HG03108 (cell line): Measurements from ENCODE around the gene GYS1.
A peak's percentile ranks its signal among the peaks of the same experiment; 100 is the strongest.
"Not testable (repeated sequence)": the region's sequence is repeated elsewhere in the genome, so short reads cannot be mapped to it uniquely, and the experiment has no call there.

Experiments
- ATAC-seq: cut with Tn5 transposase; IDR thresholded peaks from one replicate; pipeline ENCODE4 v1.9.1; 2021; ENCODE audit warnings: moderate library complexity; ENCODE audit not compliant: unreplicated experiment

The GYS1 gene

DNA sequence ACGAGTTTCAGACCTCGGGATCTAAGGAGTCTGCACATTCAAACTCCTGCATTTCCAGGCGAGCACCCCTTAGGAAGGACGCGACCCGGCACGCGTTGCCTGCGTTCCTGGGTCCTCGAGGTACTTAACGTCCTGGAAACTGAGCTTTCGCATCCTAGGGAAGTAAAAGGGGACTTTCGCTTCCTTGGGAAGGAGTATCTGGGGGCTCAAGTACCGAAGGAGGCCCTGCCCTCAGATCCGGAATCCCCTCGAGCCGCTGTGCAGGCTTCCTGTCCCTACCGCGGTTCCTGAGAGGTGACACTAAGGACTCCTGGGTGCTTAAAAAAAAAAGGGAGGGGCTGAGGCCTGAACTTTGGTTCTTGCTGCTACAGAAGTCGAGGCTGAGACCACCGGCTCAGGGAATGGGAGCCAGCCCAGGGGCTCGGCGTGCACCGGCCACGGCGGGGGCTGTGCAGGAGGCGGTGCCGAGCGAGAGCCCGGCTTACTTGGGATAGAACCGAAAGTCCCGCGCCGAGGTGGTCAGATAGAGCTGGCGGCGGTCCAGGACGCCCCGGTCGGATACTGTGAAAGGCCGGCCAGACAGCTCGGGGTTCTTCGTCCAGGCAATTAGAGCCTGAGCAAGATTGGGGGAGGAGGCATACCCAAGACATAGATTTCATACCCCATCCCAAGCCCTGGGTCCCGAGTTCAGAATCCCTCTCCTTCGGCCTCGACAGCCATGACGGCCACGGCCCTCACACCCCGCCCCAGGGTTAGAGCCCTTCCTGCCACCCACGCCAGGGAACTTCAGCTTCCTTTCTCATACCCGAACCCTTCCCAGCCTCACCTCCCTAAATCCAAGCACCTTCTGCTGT, 25.5 kb upstream of the GYS1 start:
- not testable (repeated sequence) for ATAC-seq

DNA sequence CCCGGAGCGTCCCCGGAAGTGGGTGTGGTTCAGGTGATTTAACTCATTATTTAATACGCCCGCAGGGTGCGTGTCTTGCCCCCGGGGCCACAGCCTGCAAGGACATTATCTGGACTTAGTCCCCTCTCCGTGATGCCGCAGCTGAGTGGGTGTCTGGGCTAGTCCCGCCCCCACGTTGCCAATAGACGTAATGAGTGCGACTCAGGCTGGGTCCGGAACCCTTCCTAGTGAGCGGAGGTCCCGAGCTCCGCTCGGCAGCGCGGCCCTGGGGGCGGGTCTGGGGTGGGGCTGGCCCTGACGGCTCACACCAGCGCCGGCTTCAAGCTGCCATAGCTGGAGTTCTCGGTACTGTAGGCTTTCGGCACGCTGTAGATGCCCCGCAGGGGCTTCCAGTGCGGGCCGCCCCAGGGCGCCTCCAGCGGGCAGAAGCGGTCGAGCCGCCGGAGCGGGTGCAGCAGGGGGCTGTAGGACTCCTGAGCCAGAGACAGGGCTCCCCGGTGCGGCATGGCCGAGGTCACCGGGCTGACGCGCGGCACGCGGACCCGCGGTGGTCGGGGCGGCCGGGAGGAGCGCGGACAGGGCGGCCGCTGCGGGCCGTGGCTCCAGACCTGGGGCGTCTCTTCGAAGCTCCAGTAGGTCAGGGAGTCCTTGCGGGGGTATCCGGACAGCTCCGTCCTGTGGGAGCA, 24.7 kb upstream of the GYS1 start:
- peak; percentile 42 for ATAC-seq

GRCh38 chr19:49017041-49017665, 24.0 kb upstream of the GYS1 start, which contains the start of gene LHB:
LHB (minus strand) TSS chr19:49017091; CDS start chr19:49017081, 10 bp downstream.
- no peak for ATAC-seq

DNA sequence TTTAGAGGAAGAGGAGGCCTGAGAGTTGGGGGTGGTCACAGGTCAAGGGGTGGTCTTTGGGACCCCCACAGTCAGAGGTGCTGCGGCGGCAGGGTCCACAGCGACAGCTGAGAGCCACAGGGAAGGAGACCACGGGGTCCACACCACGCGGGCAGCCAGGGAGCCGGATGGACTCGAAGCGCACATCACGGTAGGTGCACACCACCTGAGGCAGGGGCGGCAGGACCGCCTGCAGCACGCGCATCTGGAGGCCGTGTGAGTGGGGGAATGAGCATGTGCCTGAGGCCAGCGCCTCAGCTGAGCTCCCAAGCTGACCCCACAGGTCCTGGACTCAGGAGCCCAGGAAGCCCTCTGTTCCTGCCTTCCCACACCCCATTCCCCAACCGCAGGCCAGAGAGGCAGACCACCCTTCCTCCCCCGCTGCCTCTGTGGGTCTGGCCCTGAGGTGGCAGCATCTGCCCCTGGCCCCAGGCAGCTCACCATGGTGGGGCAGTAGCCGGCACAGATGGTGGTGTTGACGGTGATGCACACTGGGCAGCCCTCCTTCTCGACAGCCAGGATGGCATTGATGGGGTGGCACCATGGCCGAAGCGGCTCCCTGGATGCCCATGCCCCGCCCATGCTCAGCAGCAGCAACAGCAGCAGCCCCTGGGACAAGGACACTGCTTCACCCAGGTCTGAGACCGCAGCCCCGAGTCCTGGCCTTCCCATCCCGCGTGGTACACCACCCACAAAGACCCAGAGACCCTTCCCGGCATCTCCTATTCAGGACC, 23.1 kb upstream of the GYS1 start:
- no peak for ATAC-seq

GRCh38 chr19:49014870-49015255, 21.8 kb upstream of the GYS1 start:
- no peak for ATAC-seq

DNA sequence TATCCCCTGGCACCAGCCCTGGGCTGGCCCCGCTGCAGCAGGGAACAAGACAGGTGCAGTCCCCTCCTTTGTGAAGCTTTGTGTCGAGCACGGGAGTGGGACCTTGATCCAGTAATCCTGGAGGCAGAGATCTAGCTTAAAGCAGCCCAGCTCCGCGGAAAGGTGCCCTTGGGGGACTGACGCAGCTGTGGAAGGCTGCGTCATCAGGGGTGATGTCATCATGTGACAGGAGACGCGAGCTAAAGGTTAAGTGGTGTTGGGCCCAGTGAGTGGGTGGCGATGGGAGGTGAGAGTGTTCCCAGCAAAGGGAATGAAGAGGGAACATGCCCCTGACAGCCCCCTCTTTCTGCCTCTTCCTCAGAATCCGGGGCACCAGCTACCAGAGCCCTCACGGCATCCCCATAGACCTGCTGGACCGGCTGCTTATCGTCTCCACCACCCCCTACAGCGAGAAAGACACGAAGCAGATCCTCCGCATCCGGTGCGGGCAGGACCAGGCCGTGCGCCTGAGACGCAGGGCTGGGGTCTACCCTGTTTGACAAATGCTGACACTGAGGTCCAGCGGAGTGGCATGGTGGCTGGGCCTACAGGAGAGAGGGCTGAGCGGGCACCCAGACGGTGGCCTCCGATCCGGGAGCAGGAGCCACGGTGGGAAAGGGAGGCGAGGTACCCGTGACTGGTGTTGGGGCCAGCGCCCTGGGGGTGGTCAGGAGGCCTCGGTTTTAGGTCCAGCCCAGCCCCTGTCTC, 21.2 kb upstream of the GYS1 start:
- ATAC-seq, result no peak

DNA sequence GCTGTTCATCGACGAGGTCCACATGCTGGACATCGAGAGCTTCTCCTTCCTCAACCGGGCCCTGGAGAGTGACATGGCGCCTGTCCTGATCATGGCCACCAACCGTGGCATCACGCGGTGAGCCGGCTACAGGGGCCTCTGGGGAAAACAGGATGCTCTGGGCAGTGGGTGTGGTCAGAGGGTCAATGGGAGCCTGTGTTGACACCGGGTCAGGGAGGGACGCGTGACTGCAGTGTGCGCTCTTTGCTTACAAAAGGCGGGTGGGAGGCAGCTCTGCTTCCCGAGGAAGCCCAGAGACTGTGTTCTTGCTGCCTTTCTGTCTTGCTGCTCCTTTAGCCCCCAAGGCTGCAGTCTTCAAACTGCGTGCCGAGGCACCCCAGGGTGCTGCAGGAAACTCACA, 18.1 kb upstream of the GYS1 start:
- no peak for ATAC-seq

DNA sequence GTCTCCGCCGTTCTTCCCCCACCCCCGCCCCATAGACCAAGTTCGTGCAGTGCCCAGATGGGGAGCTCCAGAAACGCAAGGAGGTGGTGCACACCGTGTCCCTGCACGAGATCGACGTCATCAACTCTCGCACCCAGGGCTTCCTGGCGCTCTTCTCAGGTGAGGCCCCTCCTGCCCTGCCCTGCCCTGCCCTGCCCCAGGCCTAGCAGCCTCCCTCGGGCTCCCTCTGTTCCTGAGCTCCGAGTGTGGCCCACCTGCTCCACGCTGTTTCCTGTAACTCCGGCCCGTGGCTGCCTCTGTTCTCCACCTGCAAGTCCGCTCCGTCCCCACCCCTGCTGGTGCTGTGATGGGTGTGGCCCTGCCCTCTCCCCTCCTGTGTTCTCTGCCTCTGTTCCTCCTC, 17.3 kb upstream of the GYS1 start:
- no peak for ATAC-seq

DNA sequence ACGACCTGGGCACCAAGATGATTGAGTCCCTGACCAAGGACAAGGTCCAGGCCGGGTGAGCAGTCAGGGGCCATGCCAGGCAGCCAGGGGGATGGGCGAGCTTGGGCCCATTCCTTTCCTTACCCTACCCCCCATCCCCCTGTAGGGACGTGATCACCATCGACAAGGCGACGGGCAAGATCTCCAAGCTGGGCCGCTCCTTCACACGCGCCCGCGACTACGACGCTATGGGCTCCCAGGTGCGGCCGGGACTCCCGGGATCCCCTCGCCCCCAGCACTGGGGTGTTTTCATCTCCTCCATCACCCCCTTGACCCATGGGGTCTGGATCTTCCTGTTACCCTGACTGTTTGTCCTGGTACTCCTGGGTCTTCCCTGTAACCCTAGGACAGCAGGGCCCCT, 16.7 kb upstream of the GYS1 start:
- no peak for ATAC-seq

DNA sequence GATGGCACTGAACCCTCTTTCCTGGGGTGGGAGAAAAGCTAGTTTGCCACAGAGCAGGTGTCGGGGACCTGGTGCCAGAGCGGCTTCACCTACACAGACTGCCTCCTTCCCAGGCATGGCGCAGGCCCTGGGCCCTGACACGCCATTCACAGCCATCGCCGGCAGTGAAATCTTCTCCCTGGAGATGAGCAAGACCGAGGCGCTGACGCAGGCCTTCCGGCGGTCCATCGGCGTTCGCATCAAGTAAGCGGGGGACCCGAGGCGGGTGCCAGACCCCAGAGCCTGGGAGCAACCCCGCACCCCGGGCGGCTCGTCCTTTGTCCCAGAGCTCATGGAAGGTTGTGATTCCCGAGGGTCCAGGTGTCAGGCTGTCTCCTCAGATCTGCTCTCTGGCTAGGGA, 13.8 kb upstream of the GYS1 start:
- ATAC-seq, result no peak

DNA sequence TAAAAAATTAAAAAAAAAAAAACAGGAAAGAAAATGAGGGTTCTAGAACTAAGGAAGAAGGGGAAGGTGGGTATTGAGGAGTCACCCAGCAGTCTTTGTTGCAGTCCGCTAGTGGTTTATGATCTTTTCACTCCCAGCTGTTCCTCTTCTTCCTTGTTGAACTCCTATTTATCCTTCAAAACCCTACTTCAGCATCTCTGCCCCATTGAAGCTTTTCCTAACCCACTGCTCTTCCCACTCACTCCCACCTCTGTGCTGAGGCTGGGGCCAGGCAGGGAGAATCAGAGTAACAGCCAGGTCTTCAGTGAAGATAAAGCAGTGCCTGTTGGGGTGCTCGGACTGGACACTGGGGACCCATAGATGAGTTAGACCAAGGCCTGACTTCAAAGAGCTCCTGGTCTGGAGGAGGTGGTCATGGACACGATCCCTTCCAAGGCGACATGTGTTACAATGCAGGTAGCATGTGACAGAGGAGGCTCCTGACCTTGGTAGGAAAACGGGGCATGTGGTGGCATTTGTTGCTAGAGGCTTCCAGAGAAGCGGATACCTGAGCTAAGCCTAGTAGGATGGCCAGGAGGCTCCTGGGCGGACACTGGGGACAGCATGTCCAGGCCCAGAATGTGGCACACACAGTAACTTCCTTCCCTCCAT, 12.0 kb upstream of the GYS1 start:
- ATAC-seq, result no peak

DNA sequence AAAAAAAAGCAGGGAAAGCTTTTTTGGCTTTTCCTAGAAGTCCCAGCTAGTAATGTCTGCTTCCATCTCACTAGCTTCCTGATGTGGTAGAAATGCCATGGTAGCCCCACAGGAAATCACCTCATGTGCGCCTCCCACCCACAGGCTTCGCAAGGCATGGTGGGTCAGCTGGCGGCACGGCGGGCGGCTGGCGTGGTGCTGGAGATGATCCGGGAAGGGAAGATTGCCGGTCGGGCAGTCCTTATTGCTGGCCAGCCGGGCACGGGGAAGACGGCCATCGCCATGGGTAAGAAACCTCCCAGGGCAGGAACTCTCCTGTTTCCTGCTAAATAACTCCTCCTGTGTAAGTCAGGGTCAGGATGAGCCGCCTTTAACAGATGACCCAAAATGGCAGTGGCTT, 11.0 kb upstream of the GYS1 start:
- ATAC-seq, result no peak

- ATAC-seq, result no peak
Measured at GRCh38 chr19:48999481-49000325, 6.6 kb upstream of the GYS1 start.

GRCh38 chr19:48997972-48998371, 4.9 kb upstream of the GYS1 start:
- no peak for ATAC-seq

DNA sequence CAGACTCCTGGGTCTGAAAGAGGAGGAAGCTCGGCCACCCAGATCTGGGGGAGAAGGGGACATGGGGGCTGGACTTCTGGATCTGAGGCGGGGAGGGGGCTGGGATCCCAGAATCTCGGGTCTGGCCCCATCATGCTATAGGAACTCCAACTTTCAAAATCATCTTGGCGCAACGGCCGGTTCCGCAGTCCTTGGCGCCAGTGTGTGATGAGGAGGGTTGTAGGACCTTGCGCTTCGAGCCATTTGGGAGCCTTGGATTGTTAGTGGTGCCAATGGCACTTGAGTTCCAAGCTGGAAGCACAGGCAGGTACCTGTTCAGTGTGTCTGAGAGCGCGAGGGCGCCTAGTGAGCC, 902 bp upstream of the GYS1 start:
- no peak for ATAC-seq

GRCh38 chr19:48992581-48993174, 431 bp downstream of the GYS1 start:
- no peak for ATAC-seq

GRCh38 chr19:48991873-48992580, 1.1 kb downstream of the GYS1 start:
- no peak for ATAC-seq

DNA sequence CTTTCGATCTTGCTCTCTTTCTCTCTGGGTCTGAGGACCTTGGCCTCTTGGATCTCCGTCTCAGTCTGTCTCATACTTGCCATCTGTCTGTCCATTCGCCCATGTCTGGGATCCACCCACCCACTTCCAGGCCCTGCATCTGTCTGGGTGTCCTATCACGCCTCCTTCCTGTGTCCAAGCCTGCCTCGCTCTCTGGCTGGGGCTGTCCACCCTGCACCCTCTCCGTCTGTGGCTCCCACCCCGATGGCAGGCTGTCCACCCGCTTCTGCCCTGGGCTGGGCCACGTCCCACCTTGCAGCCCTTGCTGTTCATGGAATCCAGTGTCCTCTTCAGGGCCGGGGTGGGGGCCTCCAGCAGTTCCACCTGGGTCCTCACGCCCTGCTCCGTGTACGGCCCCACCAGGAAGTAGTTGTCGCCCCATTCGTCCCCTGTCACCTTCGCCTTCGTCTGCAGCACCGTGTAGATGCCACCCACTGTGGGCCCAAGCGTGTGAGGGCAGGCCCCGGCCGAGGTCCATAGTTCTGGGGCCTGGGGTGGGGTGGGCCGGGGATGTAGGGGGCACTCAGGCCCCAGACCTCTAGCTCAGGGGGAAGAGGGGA, 2.0 kb downstream of the GYS1 start:
- no peak for ATAC-seq
